GM19455 (cell line): ENCODE data around the gene TMEM106A.
"Not testable (repeated sequence)": the region's sequence is repeated elsewhere in the genome, so short reads cannot be mapped to it uniquely, and the experiment has no call there.

Source experiments
- ATAC-seq: cut with Tn5 transposase; IDR thresholded peaks from one replicate; pipeline ENCODE4 v1.9.1; 2021; ENCODE audit not compliant: unreplicated experiment

TMEM106A gene

DNA sequence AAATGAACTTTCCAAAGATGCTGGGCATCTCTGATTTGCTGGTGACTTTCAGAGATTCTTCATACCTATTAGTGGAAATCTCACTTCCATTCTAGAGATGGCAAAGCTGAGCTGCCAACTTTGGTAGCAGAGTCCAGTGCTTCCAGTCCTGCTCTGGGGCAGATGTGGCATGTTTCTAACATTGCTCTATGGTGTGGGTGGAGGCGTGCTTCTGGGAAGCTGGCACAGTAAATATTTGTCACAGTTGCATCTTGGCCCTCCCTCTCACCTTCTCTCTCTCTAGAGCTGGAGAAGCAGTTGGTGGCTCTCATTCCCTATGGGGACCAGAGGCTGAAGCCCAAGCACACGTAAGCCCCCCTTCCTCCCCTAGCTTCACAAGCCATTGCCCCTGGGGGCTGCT is 1.9 kb downstream of the TMEM106A start:
- no peak for ATAC-seq

GRCh38 chr17:43215341-43215740 is 3.7 kb downstream of the TMEM106A start:
- no peak for ATAC-seq

DNA sequence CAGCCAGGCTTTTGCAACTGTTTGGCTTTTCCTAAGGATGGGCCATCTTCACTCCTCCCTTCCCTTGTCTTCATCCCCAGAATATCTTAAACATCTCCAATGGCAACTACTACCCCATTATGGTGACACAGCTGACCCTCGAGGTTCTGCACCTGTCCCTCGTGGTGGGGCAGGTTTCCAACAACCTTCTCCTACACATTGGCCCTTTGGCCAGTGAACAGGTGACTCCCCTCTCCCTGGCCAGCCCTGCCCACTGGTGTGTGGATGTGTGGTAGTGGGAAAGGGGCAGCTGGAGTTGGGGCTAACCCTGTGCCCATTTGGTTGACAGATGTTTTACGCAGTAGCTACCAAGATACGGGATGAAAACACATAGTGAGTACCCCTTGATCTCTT is 4.7 kb downstream of the TMEM106A start:
- no peak for ATAC-seq

GRCh38 chr17:43216762-43217613 is 5.3 kb downstream of the TMEM106A start:
- ATAC-seq, result no peak

DNA sequence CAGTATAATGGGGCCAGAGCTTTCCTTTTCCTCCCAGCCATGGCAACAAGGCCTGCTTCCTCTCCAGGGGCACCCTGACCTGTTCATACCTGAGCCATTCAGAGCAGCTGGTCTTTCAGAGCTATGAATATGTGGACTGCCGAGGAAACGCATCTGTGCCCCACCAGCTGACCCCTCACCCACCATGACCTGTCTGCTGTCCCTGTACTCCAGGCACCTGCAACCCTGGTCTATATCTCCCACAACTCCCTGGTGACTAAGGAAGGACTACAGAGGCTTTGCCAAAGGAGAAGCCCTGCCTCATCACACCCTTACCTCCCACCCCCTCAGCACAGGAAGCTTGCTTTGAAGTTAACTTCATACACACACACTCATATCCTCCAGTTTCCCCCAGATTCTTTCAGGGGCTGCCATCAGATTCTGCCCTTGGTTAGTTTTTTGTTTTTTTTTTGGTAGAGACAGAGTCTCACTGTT is 6.0 kb downstream of the TMEM106A start:
- ATAC-seq, result no peak

DNA sequence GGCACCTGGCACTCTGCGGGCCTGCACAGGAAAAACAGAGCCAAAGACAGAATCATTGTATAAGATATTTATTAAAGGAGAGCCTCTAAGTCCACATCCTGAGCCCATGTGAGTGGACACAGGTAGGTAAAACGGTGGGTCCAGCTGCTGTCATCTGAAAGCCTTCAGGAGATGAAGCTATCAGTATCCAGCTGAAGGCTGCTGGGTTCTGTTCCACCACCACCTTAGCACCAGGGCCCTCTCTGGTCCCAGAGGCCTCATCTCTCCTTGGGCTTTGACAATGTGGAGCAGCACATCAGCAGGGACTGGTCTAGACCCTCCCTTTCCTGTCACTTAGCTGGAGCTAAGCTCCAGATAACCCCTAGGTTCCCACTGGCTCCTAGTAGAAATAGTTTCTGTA is 7.3 kb downstream of the TMEM106A start:
- no peak for ATAC-seq

DNA sequence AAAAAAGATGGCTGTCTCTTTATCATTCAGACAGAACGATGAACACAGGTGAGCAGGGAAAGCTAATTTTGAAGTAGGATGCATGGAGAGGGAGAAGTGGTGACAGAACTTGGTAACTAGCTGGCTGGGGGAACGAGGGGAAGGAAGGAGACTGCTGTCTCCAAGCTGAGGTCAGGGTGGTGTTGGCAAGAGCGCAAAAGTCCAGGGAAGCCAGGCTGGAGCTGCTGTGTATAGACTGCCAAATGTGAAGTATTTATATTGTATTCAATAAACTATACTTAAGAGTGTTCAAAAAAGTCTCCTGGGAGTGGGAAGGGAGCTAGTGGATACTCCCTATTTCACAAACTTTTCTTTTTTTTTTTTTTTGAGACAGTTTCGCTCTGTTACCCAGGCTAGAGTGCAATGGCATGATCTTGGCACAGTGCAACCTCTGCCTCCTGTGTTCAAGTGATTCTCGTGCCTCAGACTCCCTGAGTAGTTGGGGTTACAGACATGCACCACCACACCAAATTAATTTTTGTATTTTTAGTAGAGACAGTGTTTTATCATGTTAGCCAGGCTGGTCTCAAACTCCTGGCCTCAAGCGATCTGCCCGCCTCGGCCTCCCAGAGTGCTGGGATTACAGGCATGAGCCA is 8.2 kb downstream of the TMEM106A start:
- ATAC-seq, result no peak

- ATAC-seq, result no peak
These were observed 8.9 kb downstream of the TMEM106A start for GRCh38 chr17:43220511-43221125.

DNA sequence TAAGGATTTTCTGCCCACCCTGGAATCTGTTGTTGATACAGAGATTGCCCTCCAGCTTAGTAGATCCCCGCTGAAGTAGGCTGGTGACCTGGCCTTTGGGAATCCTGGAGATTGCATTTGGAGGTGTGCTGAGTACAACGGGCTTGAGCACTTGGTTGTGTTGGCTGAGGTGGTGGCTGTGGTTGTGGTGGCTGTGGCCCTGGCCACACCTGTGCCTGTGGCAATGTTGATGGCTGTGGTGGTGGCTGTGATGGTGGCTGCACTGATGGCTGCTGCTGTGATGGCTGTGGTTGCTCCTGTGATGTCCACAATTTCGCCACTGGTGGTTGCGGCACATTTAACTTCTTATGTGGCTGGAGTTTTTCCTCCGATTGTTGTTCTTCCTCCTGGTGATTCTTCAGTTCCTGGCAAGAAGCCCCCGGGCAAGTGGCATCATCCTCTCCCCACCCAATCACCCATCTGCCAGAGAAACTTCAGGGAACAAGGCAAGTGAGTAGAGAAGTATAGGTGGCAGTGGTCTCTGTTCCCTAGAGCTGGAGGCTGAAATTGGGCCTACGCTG is 12.6 kb downstream of the TMEM106A start:
- ATAC-seq, result no peak

- no peak for ATAC-seq
These were observed 14.7 kb downstream of the TMEM106A start for GRCh38 chr17:43226393-43226792.

DNA sequence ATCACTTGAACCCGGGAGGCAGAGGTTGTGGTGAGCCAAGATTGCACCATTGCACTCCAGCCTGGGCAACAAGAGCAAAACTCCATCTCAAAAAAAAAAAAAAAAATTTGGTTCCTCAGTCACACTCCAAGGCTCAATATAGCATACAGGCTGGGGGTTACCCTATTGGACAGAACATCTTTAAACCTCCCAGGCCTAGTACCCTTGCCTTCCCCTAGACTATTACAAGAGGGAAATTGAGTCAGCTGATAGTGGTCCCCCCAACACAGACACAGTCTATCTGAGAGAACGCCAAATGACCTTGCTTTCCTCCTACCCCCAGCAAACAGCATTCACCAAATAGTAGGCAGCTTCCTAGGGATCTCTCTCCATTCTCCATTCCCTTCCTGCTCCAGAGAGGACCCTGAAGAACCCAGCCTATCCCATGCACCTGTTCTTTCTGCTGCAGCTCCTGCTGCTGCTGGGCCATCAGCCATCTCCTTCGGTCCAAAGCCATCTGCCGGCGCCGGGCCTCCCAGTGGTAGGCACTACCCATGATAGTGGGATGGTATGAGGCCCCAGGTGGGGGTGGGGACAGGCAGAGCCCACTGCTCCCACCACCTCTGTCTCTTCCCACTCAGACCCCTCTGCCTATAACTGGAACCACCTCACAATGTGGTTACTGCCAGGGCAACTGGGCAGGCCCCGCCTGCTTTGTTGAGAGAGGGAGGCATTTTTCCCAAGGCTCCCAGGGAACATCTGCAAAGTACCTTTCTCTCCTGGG is 16.5 kb downstream of the TMEM106A start, which contains the start of gene CCDC200:
CCDC200 (minus strand) TSS at position 604 of the 763 bp plus-strand sequence; CDS start at position 535, 69 bp downstream.
- ATAC-seq, result not testable (repeated sequence)

DNA sequence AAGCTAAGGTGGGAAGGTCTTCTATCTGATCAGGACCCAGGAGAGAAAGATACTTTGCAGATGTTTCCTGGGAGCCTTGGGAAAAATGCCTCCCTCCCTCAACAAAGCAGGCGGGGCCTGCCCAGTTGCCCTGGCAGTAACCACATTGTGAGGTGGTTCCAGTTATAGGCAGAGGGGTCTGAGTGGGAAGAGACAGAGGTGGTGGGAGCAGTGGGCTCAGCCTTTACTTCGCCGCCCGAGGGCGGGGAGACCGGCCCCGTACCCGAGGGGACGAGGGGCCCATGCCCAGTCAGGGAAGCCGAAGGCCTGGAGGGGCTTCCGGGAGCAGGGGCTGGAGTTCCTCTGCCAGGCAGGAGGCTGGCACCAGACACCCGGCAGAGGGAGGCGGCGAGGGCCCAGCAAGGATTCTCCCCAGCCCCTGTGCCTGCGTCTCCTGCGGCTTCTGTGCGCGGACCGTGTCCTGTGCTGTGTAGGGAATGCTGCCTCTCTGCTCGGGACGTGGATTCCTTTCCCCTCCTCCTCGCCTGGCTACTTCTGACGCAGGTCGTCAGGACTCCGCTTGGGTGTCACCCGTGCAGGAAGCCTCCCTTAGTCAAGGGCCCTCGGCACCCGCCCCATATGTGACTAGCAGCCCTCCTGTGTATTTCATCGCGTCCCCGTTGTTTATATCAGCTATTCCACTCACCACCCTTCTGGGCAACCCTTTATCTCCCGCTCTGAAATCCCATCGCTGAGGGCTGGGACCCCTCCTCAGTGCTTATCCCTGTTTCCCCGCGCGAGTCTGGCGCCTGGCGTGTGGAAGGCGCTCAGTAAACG is 19.7 kb downstream of the TMEM106A start:
- not testable (repeated sequence) for ATAC-seq

- ATAC-seq, result not testable (repeated sequence)
These were observed 20.5 kb downstream of the TMEM106A start for GRCh38 chr17:43232021-43232699.

DNA sequence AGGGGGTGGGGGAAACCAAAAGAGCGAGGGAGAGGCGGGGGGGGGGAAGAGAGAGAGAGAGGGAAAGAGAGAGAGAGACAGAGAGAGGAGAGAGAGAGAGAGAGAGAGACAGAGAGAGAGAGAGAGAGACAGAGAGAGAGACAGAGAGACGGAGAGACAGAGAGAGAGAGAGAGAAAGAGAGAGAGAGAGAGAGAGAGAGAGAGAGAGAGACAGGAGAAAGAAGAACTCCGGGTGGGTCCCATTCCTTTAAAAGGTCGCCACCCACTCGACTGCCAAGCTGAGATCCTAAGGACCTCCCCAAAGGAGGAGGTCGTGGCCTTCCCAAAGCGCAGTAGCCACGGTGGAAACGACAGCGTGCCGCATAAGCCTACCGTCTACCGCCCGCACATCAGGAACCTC is 21.6 kb downstream of the TMEM106A start:
- ATAC-seq, result not testable (repeated sequence)

DNA sequence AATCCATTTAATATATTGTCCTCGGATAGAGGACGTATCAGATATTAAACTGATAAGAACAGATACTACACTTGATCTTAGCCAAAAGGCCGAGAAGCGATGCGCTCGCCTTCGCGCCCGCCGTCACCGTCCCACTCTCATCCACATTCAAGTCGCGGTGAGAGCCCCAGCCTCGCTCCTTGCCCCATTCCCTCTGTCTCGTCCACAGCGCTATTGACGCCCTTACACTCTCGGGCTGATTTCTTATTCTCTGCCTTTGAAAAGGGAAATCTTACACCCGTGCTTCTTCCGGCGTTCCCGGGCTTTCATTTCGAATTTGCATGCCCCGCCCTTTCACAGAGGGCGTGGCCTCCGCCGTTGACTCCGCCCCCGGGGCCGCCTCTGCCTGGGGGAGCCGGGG is 22.2 kb downstream of the TMEM106A start, which contains the start of gene RNU2-1:
RNU2-1 (minus strand) TSS at position 101 of the 400 bp plus-strand sequence.
- ATAC-seq, result not testable (repeated sequence)

GRCh38 chr17:43239597-43239996 is 27.9 kb downstream of the TMEM106A start:
- not testable (repeated sequence) for ATAC-seq

- not testable (repeated sequence) for ATAC-seq
These were observed 29.1 kb downstream of the TMEM106A start for GRCh38 chr17:43240596-43241352.

DNA sequence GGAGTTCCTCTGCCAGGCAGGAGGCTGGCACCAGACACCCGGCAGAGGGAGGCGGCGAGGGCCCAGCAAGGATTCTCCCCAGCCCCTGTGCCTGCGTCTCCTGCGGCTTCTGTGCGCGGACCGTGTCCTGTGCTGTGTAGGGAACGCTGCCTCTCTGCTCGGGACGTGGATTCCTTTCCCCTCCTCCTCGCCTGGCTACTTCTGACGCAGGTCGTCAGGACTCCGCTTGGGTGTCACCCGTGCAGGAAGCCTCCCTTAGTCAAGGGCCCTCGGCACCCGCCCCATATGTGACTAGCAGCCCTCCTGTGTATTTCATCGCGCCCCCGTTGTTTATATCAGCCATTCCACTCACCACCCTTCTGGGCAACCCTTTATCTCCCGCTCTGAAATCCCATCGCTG is 34.8 kb downstream of the TMEM106A start:
- ATAC-seq, result not testable (repeated sequence)
